ENCODE measurements around the gene CLEC2D.
"Not testable (repeated sequence)": the region's sequence is repeated elsewhere in the genome, so short reads cannot be mapped to it uniquely, and the experiment has no call there.

CLEC2D gene

GRCh38 chr12:9699269-9699897 lies 29.9 kb downstream of the CLEC2D start:
- DNase-seq (ENCODE audit: low read depth in 2 of 3, low spot score in 1 of 3): no peak

GRCh38 chr12:9699898-9700605 lies 30.5 kb downstream of the CLEC2D start:
- no peak for DNase-seq (ENCODE audit: low read depth in 2 of 3, low spot score in 1 of 3)

GRCh38 chr12:9700606-9700956 lies 31.1 kb downstream of the CLEC2D start:
- no peak for DNase-seq (ENCODE audit: low read depth in 2 of 3, low spot score in 1 of 3)

- no peak for DNase-seq (ENCODE audit: low read depth in 2 of 3, low spot score in 1 of 3)
Measured at GRCh38 chr12:9701380-9702154, 32.1 kb downstream of the CLEC2D start.

GRCh38 chr12:9702255-9702654 lies 32.7 kb downstream of the CLEC2D start:
- DNase-seq (ENCODE audit: low read depth in 2 of 3, low spot score in 1 of 3): peak in 1 of 3 donors; percentile 32

- not testable (repeated sequence) for DNase-seq (ENCODE audit: low read depth in 2 of 3, low spot score in 1 of 3)
Measured at GRCh38 chr12:9704561-9704960, 35.0 kb downstream of the CLEC2D start.

GRCh38 chr12:9706086-9706685 lies 36.7 kb downstream of the CLEC2D start:
- DNase-seq (ENCODE audit: low read depth in 2 of 3, low spot score in 1 of 3): no peak

- DNase-seq (ENCODE audit: low read depth in 2 of 3, low spot score in 1 of 3): no peak
Measured at GRCh38 chr12:9707356-9707755, 37.8 kb downstream of the CLEC2D start.

- peak; percentile 44 to 60 (median 53) for DNase-seq (ENCODE audit: low read depth in 2 of 3, low spot score in 1 of 3)
Measured at GRCh38 chr12:9707864-9708808, 38.6 kb downstream of the CLEC2D start.

GRCh38 chr12:9708853-9709252 lies 39.3 kb downstream of the CLEC2D start:
- DNase-seq (ENCODE audit: low read depth in 2 of 3, low spot score in 1 of 3): no peak

GRCh38 chr12:9710584-9711375 lies 41.3 kb downstream of the CLEC2D start:
- DNase-seq (ENCODE audit: low read depth in 2 of 3, low spot score in 1 of 3): no peak

- DNase-seq (ENCODE audit: low read depth in 2 of 3, low spot score in 1 of 3): no peak
Measured at GRCh38 chr12:9711664-9712063, 42.2 kb downstream of the CLEC2D start.

GRCh38 chr12:9713032-9713558 lies 43.6 kb downstream of the CLEC2D start:
- not testable (repeated sequence) for DNase-seq (ENCODE audit: low read depth in 2 of 3, low spot score in 1 of 3)

GRCh38 chr12:9717070-9717925 lies 47.8 kb downstream of the CLEC2D start:
- no peak for DNase-seq (ENCODE audit: low read depth in 2 of 3, low spot score in 1 of 3)

GRCh38 chr12:9718968-9719367 lies 49.5 kb downstream of the CLEC2D start:
- no peak for DNase-seq (ENCODE audit: low read depth in 2 of 3, low spot score in 1 of 3)

- DNase-seq (ENCODE audit: low read depth in 2 of 3, low spot score in 1 of 3): no peak
Measured at GRCh38 chr12:9719790-9720189, 50.3 kb downstream of the CLEC2D start.

GRCh38 chr12:9721394-9722092 lies 52.0 kb downstream of the CLEC2D start:
- DNase-seq (ENCODE audit: low read depth in 2 of 3, low spot score in 1 of 3): no peak

GRCh38 chr12:9724023-9724422 lies 54.5 kb downstream of the CLEC2D start:
- no peak for DNase-seq (ENCODE audit: low read depth in 2 of 3, low spot score in 1 of 3)
